C4-2B (cell line): ENCODE results near the gene TPK1.
A peak's percentile ranks its signal among the peaks of the same experiment; 100 is the strongest.

Experiments used
- H3K27ac ChIP-seq: fragments of 450-650 bp; 2 replicates; pipeline ENCODE4 v1.5.1; 2017
- CTCF ChIP-seq: fragments of 450-650 bp; conservative IDR thresholded peaks from 2 replicates; pipeline ENCODE4 v1.5.1; 2017; ENCODE audit warnings: mild to moderate bottlenecking
- ZFX ChIP-seq: fragments of 450-650 bp; IDR thresholded peaks from 2 replicates; pipeline ENCODE4 v1.6.1; 2017

TPK1 gene

GRCh38 chr7:144835652-144836544, at the start of gene TPK1:
TSS of gene TPK1 (minus strand) at chr7:144836053. CDS start at chr7:144835602, 451 bp downstream.
- TF ChIP-seq CTCF, result no peak
- peak; percentile 65; the same call in 1 of the 2 replicates for TF ChIP-seq ZFX
- peak within 1 kb of the TSS; percentile 69 for H3K27ac ChIP-seq

- H3K27ac ChIP-seq, result no peak overlapping the region
- TF ChIP-seq CTCF (no peak), ZFX (no peak)
These were observed 49.6 kb upstream of the TPK1 start for GRCh38 chr7:144885478-144885877.

DNA sequence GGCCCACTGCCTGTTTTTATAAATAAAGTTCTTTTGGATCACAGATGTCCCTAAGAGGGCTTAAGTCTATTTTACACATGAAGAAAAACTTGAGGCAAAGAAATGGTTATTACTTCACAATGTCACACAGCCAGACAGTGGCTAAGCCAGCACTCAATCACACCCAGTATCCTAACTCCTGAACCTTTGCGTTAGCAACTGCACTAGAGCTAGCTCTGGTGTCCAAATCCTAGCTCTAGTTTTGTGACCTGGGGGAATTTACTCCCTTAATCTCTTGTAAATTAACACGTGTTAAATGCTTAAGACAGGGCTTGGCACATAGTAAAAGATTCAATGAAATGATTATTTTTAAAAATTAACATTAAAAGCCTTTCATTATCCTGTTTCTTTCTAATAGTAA, 49.0 kb upstream of the TPK1 start:
- no peak for TF ChIP-seq CTCF
- no peak for TF ChIP-seq ZFX
- no peak overlapping the region for H3K27ac ChIP-seq

GRCh38 chr7:144873316-144873845, 37.5 kb upstream of the TPK1 start:
- no peak overlapping the region for H3K27ac ChIP-seq
- no peak for TF ChIP-seq CTCF
- no peak for TF ChIP-seq ZFX

GRCh38 chr7:144869082-144869481, 33.2 kb upstream of the TPK1 start:
- no peak overlapping the region for H3K27ac ChIP-seq
- no peak for TF ChIP-seq CTCF
- TF ChIP-seq ZFX, result no peak

DNA sequence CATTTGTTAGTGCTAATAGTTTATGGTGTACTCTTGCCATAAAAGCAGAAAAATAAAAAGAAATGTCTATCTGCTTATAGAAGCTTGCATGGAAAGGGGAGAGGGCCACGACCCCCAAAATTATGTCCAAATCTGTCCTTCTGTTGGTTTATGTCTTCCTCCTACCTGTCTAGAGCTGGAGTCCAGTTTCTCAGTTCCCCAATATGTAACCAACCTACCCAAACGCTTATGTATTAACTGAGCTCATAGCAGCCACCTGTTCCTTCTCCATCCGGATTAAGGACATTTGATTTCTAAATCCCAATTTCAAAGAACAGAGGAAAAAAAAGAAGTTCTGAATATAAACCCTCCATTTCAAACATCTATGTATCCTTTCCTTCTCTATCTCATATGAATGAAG, 30.3 kb upstream of the TPK1 start:
- TF ChIP-seq ZFX, result no peak
- TF ChIP-seq CTCF, result no peak
- H3K27ac ChIP-seq, result no peak overlapping the region

- no peak overlapping the region for H3K27ac ChIP-seq
- TF ChIP-seq CTCF, result no peak
- no peak for TF ChIP-seq ZFX
These were observed 27.4 kb upstream of the TPK1 start for GRCh38 chr7:144863320-144863647.
